ENCODE results near the gene IMPACT. TPM values are rescaled to one million over a fixed set of nuclear protein-coding genes. Genes with fewer than 3 reads are reported as not detected.

IMPACT gene
- total and polyA plus RNA-seq, 4 donors, result 8.3 to 13.6 (median 11.4) TPM

DNA sequence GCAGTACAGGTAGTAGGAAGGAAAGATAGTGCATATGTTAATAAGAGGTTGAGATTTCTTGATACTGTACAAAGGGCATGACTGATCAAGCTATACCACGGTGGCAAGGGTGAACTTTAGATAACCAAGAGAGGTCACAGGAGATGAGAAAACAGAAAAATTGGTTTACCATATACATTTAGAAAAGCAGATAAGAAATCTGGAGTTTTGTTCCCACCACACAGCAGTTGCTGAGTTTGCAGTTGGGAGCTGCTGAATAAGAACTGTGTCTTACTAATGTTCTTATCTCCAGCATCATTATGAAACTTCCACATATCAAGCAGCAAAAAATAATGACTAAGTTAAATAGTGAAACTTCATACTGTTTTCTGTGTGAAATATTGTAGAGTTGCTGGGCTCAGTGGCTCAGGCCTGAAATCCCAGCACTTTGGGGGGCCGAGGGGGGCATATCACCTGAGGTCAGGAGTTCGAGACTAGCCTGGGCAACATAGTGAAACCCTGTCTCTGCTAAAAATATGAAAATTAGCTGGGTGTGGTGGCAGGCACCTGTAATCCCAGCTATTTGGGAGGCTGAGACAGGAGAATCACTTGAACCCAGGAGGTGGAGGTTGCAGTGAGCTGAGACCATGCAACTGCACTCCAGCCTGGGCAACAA is 12.0 kb upstream of the IMPACT start:
- no peak for DNase-seq (ENCODE audit: low spot score)
- Histone ChIP-seq H3K4me1 (ENCODE audit: control insufficient read depth in 4 of 4, insufficient read depth in 4 of 4, low read length in 3 of 4) (no peaks in the 10 kb centered on the region), H3K36me3 (ENCODE audit: control insufficient read depth in 4 of 4, insufficient read depth in 3 of 4, low read depth in 1 of 4, low read length in 3 of 4) (no peaks in the 10 kb centered on the region), H3K27me3 (ENCODE audit: control insufficient read depth in 4 of 4, insufficient read depth in 4 of 4, low read length in 3 of 4) (peaks cover 0 to 5% (median 2%) of the 10 kb centered on the region in 4 donors), H3K9me3 (ENCODE audit: control insufficient read depth in 4 of 4, low read length in 3 of 4) (no peaks in the 10 kb centered on the region), H3K4me3 (ENCODE audit: low read depth in 1 of 3, low read length in 3 of 3) (no peak overlapping the region), H3K27ac (ENCODE audit: low read depth in 1 of 2, low read length in 2 of 2) (no peak overlapping the region), H3K9ac (ENCODE audit: low read depth in 1 of 2, low read length in 2 of 2) (no peak overlapping the region)
- whole genome bisulfite sequencing, result 79% methylated on average over 3 of the region's 3 CpGs
- TF ChIP-seq, protein P1, sequence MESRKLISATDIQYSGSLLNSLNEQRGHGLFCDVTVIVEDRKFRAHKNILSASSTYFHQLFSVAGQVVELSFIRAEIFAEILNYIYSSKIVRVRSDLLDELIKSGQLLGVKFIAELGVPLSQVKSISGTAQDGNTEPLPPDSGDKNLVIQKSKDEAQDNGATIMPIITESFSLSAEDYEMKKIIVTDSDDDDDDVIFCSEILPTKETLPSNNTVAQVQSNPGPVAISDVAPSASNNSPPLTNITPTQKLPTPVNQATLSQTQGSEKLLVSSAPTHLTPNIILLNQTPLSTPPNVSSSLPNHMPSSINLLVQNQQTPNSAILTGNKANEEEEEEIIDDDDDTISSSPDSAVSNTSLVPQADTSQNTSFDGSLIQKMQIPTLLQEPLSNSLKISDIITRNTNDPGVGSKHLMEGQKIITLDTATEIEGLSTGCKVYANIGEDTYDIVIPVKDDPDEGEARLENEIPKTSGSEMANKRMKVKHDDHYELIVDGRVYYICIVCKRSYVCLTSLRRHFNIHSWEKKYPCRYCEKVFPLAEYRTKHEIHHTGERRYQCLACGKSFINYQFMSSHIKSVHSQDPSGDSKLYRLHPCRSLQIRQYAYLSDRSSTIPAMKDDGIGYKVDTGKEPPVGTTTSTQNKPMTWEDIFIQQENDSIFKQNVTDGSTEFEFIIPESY (IDR thresholded peaks at IDR 0.05), result no peak
- TF ChIP-seq YY1 (IDR thresholded peaks at IDR 0.05) (no peak), NR2F2 (IDR thresholded peaks at IDR 0.05) (no peak), TAF1 (conservative IDR thresholded peaks at IDR 0.05) (no peak), JUND (IDR thresholded peaks at IDR 0.05) (no peak), EGR1 (IDR thresholded peaks at IDR 0.05; ENCODE audit: low read depth in 2 of 2) (no peak), GABPA (IDR thresholded peaks at IDR 0.05 in 1 of 2, conservative IDR thresholded peaks at IDR 0.05 in 1 of 2) (no peak), RXRA (IDR thresholded peaks at IDR 0.05) (no peak), SP1 (IDR thresholded peaks at IDR 0.05) (no peak), HNF4A (conservative IDR thresholded peaks at IDR 0.05) (no peak), RAD21 (IDR thresholded peaks at IDR 0.05) (no peak), FOXA2 (IDR thresholded peaks at IDR 0.05) (no peak)
- TF ChIP-seq, protein P2, sequence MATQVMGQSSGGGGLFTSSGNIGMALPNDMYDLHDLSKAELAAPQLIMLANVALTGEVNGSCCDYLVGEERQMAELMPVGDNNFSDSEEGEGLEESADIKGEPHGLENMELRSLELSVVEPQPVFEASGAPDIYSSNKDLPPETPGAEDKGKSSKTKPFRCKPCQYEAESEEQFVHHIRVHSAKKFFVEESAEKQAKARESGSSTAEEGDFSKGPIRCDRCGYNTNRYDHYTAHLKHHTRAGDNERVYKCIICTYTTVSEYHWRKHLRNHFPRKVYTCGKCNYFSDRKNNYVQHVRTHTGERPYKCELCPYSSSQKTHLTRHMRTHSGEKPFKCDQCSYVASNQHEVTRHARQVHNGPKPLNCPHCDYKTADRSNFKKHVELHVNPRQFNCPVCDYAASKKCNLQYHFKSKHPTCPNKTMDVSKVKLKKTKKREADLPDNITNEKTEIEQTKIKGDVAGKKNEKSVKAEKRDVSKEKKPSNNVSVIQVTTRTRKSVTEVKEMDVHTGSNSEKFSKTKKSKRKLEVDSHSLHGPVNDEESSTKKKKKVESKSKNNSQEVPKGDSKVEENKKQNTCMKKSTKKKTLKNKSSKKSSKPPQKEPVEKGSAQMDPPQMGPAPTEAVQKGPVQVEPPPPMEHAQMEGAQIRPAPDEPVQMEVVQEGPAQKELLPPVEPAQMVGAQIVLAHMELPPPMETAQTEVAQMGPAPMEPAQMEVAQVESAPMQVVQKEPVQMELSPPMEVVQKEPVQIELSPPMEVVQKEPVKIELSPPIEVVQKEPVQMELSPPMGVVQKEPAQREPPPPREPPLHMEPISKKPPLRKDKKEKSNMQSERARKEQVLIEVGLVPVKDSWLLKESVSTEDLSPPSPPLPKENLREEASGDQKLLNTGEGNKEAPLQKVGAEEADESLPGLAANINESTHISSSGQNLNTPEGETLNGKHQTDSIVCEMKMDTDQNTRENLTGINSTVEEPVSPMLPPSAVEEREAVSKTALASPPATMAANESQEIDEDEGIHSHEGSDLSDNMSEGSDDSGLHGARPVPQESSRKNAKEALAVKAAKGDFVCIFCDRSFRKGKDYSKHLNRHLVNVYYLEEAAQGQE (IDR thresholded peaks at IDR 0.05), result no peak
- TF ChIP-seq, protein P3, sequence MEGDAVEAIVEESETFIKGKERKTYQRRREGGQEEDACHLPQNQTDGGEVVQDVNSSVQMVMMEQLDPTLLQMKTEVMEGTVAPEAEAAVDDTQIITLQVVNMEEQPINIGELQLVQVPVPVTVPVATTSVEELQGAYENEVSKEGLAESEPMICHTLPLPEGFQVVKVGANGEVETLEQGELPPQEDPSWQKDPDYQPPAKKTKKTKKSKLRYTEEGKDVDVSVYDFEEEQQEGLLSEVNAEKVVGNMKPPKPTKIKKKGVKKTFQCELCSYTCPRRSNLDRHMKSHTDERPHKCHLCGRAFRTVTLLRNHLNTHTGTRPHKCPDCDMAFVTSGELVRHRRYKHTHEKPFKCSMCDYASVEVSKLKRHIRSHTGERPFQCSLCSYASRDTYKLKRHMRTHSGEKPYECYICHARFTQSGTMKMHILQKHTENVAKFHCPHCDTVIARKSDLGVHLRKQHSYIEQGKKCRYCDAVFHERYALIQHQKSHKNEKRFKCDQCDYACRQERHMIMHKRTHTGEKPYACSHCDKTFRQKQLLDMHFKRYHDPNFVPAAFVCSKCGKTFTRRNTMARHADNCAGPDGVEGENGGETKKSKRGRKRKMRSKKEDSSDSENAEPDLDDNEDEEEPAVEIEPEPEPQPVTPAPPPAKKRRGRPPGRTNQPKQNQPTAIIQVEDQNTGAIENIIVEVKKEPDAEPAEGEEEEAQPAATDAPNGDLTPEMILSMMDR (IDR thresholded peaks at IDR 0.05; ENCODE audit: low read depth, low read length, missing input control), result no peak
- TF ChIP-seq, protein P4, sequence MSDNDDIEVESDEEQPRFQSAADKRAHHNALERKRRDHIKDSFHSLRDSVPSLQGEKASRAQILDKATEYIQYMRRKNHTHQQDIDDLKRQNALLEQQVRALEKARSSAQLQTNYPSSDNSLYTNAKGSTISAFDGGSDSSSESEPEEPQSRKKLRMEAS (IDR thresholded peaks at IDR 0.05), result no peak

DNA sequence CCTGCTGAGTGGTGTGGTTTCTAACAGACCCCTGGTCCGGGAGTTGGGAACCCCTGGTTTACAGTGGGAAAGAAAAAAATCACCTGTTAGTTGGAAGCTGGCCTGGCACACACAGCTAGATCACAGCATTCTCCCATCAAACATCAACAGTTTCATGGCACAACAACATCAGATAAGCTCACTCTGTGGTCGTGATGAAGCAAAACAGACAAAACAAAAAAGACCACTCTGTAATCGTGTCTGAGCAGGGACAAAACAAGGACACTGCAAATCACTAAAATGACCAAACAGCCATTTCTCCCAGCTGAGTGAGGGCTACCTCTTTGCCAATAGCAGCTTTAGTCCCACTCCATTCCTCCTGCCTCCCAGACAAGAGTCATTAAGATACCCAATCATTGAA is 9.0 kb upstream of the IMPACT start:
- Histone ChIP-seq H3K27me3 (ENCODE audit: control insufficient read depth in 4 of 4, insufficient read depth in 4 of 4, low read length in 3 of 4) (peaks cover 0 to 7% (median 4%) of the 10 kb centered on the region in 4 donors), H3K9me3 (ENCODE audit: control insufficient read depth in 4 of 4, low read length in 3 of 4) (no peaks in the 10 kb centered on the region)
- TF ChIP-seq YY1 (IDR thresholded peaks at IDR 0.05) (no peak), RXRA (IDR thresholded peaks at IDR 0.05) (no peak), NR2F2 (IDR thresholded peaks at IDR 0.05) (no peak), FOXA2 (IDR thresholded peaks at IDR 0.05) (no peak), RAD21 (IDR thresholded peaks at IDR 0.05) (no peak), HNF4G (IDR thresholded peaks at IDR 0.05) (no peak), HNF4A (conservative IDR thresholded peaks at IDR 0.05) (no peak), GABPA (IDR thresholded peaks at IDR 0.05 in 1 of 2, conservative IDR thresholded peaks at IDR 0.05 in 1 of 2) (no peak), EGR1 (IDR thresholded peaks at IDR 0.05; ENCODE audit: low read depth in 2 of 2) (no peak)
- TF ChIP-seq, protein P4 (IDR thresholded peaks at IDR 0.05), result no peak
- TF ChIP-seq, protein P3 (IDR thresholded peaks at IDR 0.05; ENCODE audit: low read depth, low read length, missing input control), result no peak
- TF ChIP-seq, protein P2 (IDR thresholded peaks at IDR 0.05), result no peak

More for the DNA sequence above, 9.0 kb upstream of the IMPACT start:
- no peak overlapping the region for H3K9ac ChIP-seq (ENCODE audit: low read depth in 1 of 2, low read length in 2 of 2)
- H3K27ac ChIP-seq (ENCODE audit: low read depth in 1 of 2, low read length in 2 of 2), result no peak overlapping the region
- H3K4me3 ChIP-seq (ENCODE audit: low read depth in 1 of 3, low read length in 3 of 3), result no peak overlapping the region
- 47% methylated on average over 3 of the region's 3 CpGs for WGBS
- H3K4me1 ChIP-seq (ENCODE audit: control insufficient read depth in 4 of 4, insufficient read depth in 4 of 4, low read length in 3 of 4), result no peaks in the 10 kb centered on the region
- no peaks in the 10 kb centered on the region for H3K36me3 ChIP-seq (ENCODE audit: control insufficient read depth in 4 of 4, insufficient read depth in 3 of 4, low read depth in 1 of 4, low read length in 3 of 4)
- no peak for DNase-seq (ENCODE audit: low spot score)
